ENCODE data around the gene STRN. TPM values are rescaled to one million over a fixed set of nuclear protein-coding genes. Genes with fewer than 3 reads are reported as not detected.

Gene STRN
- total and polyA plus RNA-seq, 7 experiments from 2014 or later = 12.4 to 35.0 (median 26.9) TPM

GRCh38 chr2:36861896-36862295, 104.4 kb downstream of the STRN start:
- H3K36me3 Mint-ChIP-seq = peaks cover 37 to 77% (median 59%) of the 10 kb centered on the region in 5 donors
- no peaks in the 10 kb centered on the region for H3K9me3 ChIP-seq (ENCODE audit: control insufficient read depth in 2 of 3, low read length in 3 of 3)
- intact Hi-C loops (cut with micrococcal nuclease) = no loop called here
- no peak overlapping the region for H3K4me3 Mint-ChIP-seq
- H3K27me3 Mint-ChIP-seq = no peaks in the 10 kb centered on the region
- H3K27ac Mint-ChIP-seq = peak overlapping the region in 1 of 9 donors; percentile 34
- no peaks in the 10 kb centered on the region for H3K27me3 ChIP-seq (ENCODE audit: control insufficient read depth in 2 of 2, insufficient read depth in 2 of 2, low read length in 2 of 2)
- H3K27ac ChIP-seq (ENCODE audit: low read depth, low read length) = no peak overlapping the region
- H3K9me3 Mint-ChIP-seq = peaks cover 0 to 4% (median 0%) of the 10 kb centered on the region in 11 donors
- no peak overlapping the region for H3K4me3 ChIP-seq (ENCODE audit: low read length)
- H3K4me1 Mint-ChIP-seq = peaks cover 0 to 12% (median 0%) of the 10 kb centered on the region in 7 donors
- CTCF ChIA-PET = no interaction called here
- peaks cover 0 to 24% (median 0%) of the 10 kb centered on the region in 3 experiments for H3K36me3 ChIP-seq (ENCODE audit: control insufficient read depth in 2 of 3, insufficient read depth in 3 of 3, low read length in 3 of 3)
- POLR2A ChIA-PET = no interaction called here
- ATAC-seq (no peak), DNase-seq (no peak)
- no peaks in the 10 kb centered on the region for H3K4me1 ChIP-seq (ENCODE audit: control insufficient read depth in 2 of 2, insufficient read depth in 2 of 2, low read length in 2 of 2)

GRCh38 chr2:36859366-36859792, 107.0 kb downstream of the STRN start:
- H3K4me3 Mint-ChIP-seq = no peak overlapping the region
- Histone ChIP-seq H3K9me3 (ENCODE audit: control insufficient read depth in 2 of 3, low read length in 3 of 3) (no peaks in the 10 kb centered on the region), H3K36me3 (ENCODE audit: control insufficient read depth in 2 of 3, insufficient read depth in 3 of 3, low read length in 3 of 3) (peaks cover 0 to 22% (median 0%) of the 10 kb centered on the region in 3 experiments), H3K4me3 (ENCODE audit: low read length) (no peak overlapping the region), H3K4me1 (ENCODE audit: control insufficient read depth in 2 of 2, insufficient read depth in 2 of 2, low read length in 2 of 2) (no peaks in the 10 kb centered on the region), H3K27me3 (ENCODE audit: control insufficient read depth in 2 of 2, insufficient read depth in 2 of 2, low read length in 2 of 2) (no peaks in the 10 kb centered on the region), H3K27ac (ENCODE audit: low read depth, low read length) (no peak overlapping the region)
- H3K27ac Mint-ChIP-seq = peak overlapping the region in 6 of 9 donors; percentile 1 to 63 (median 18)
- peaks cover 0 to 4% (median 0%) of the 10 kb centered on the region in 11 donors for H3K9me3 Mint-ChIP-seq
- H3K36me3 Mint-ChIP-seq = peaks cover 30 to 62% (median 47%) of the 10 kb centered on the region in 5 donors
- intact Hi-C loops (cut with micrococcal nuclease) = no loop called here
- ATAC-seq (no peak), DNase-seq (no peak)
- ChIA-PET CTCF (interaction anchor here (0.6 kb wide), 1 partner anchor 678 kb away, joined by 3 read pairs; no protein-coding TSS in a partner anchor), POLR2A (no interaction called here)
- no peaks in the 10 kb centered on the region for H3K27me3 Mint-ChIP-seq
- peaks cover 0 to 12% (median 0%) of the 10 kb centered on the region in 7 donors for H3K4me1 Mint-ChIP-seq

- Histone ChIP-seq H3K27ac (ENCODE audit: low read depth, low read length) (no peak overlapping the region), H3K27me3 (ENCODE audit: control insufficient read depth in 2 of 2, insufficient read depth in 2 of 2, low read length in 2 of 2) (no peaks in the 10 kb centered on the region), H3K4me1 (ENCODE audit: control insufficient read depth in 2 of 2, insufficient read depth in 2 of 2, low read length in 2 of 2) (no peaks in the 10 kb centered on the region), H3K4me3 (ENCODE audit: low read length) (no peak overlapping the region), H3K9me3 (ENCODE audit: control insufficient read depth in 2 of 3, low read length in 3 of 3) (no peaks in the 10 kb centered on the region), H3K36me3 (ENCODE audit: control insufficient read depth in 2 of 3, insufficient read depth in 3 of 3, low read length in 3 of 3) (peaks cover 0 to 22% (median 0%) of the 10 kb centered on the region in 3 experiments)
- CTCF ChIA-PET = interaction anchor here (0.6 kb wide), 1 partner anchor 678 kb away, joined by 3 read pairs; no protein-coding TSS in a partner anchor
- POLR2A ChIA-PET = no interaction called here
- no peaks in the 10 kb centered on the region for H3K27me3 Mint-ChIP-seq
- H3K4me1 Mint-ChIP-seq = peaks cover 0 to 12% (median 0%) of the 10 kb centered on the region in 7 donors
- H3K27ac Mint-ChIP-seq = peak overlapping the region in 6 of 9 donors; percentile 1 to 31 (median 8)
- DNase-seq = no peak
- ATAC-seq = no peak
- H3K9me3 Mint-ChIP-seq = peaks cover 0 to 4% (median 0%) of the 10 kb centered on the region in 11 donors
- H3K36me3 Mint-ChIP-seq = peaks cover 33 to 62% (median 42%) of the 10 kb centered on the region in 5 donors
- intact Hi-C loops (cut with micrococcal nuclease) = no loop called here
- H3K4me3 Mint-ChIP-seq = no peak overlapping the region
Measured at GRCh38 chr2:36858551-36859365, 107.6 kb downstream of the STRN start.

- H3K4me1 Mint-ChIP-seq = peaks cover 0 to 12% (median 0%) of the 10 kb centered on the region in 7 donors
- H3K4me1 ChIP-seq (ENCODE audit: control insufficient read depth in 2 of 2, insufficient read depth in 2 of 2, low read length in 2 of 2) = no peaks in the 10 kb centered on the region
- H3K4me3 Mint-ChIP-seq = no peak overlapping the region
- no peak overlapping the region for H3K27ac ChIP-seq (ENCODE audit: low read depth, low read length)
- H3K4me3 ChIP-seq (ENCODE audit: low read length) = no peak overlapping the region
- DNase-seq (no peak), ATAC-seq (no peak)
- peaks cover 0 to 22% (median 0%) of the 10 kb centered on the region in 3 experiments for H3K36me3 ChIP-seq (ENCODE audit: control insufficient read depth in 2 of 3, insufficient read depth in 3 of 3, low read length in 3 of 3)
- ChIA-PET POLR2A (no interaction called here), CTCF (no interaction called here)
- no peaks in the 10 kb centered on the region for H3K27me3 ChIP-seq (ENCODE audit: control insufficient read depth in 2 of 2, insufficient read depth in 2 of 2, low read length in 2 of 2)
- H3K9me3 ChIP-seq (ENCODE audit: control insufficient read depth in 2 of 3, low read length in 3 of 3) = no peaks in the 10 kb centered on the region
- no peaks in the 10 kb centered on the region for H3K27me3 Mint-ChIP-seq
- peaks cover 25 to 58% (median 32%) of the 10 kb centered on the region in 5 donors for H3K36me3 Mint-ChIP-seq
- intact Hi-C loops (cut with micrococcal nuclease) = no loop called here
- H3K27ac Mint-ChIP-seq = peak overlapping the region in 1 of 9 donors; percentile 26
- H3K9me3 Mint-ChIP-seq = peaks cover 0 to 4% (median 0%) of the 10 kb centered on the region in 11 donors
Measured at GRCh38 chr2:36857713-36858112, 108.6 kb downstream of the STRN start.

GRCh38 chr2:36855429-36855828, 110.9 kb downstream of the STRN start:
- POLR2A ChIA-PET = no interaction called here
- Mint-ChIP-seq H3K36me3 (peaks cover 18 to 60% (median 30%) of the 10 kb centered on the region in 5 donors), H3K27ac (no peak overlapping the region)

GRCh38 chr2:36854241-36854640, 112.1 kb downstream of the STRN start:
- Histone ChIP-seq H3K4me3 (ENCODE audit: low read length) (no peak overlapping the region), H3K4me1 (ENCODE audit: control insufficient read depth in 2 of 2, insufficient read depth in 2 of 2, low read length in 2 of 2) (no peaks in the 10 kb centered on the region), H3K27me3 (ENCODE audit: control insufficient read depth in 2 of 2, insufficient read depth in 2 of 2, low read length in 2 of 2) (no peaks in the 10 kb centered on the region), H3K27ac (ENCODE audit: low read depth, low read length) (no peak overlapping the region), H3K36me3 (ENCODE audit: control insufficient read depth in 2 of 3, insufficient read depth in 3 of 3, low read length in 3 of 3) (peaks cover 0 to 34% (median 6%) of the 10 kb centered on the region in 3 experiments), H3K9me3 (ENCODE audit: control insufficient read depth in 2 of 3, low read length in 3 of 3) (no peaks in the 10 kb centered on the region)
- intact Hi-C loops (cut with micrococcal nuclease) = no loop called here
- CTCF ChIA-PET = interaction anchor here (0.5 kb wide), 1 partner anchor 80 kb away, joined by 3 read pairs; no protein-coding TSS in a partner anchor
- Mint-ChIP-seq H3K4me3 (no peak overlapping the region), H3K9me3 (no peaks in the 10 kb centered on the region), H3K27me3 (no peaks in the 10 kb centered on the region), H3K27ac (peak overlapping the region in 1 of 9 donors; percentile 2), H3K4me1 (peaks cover 0 to 11% (median 0%) of the 10 kb centered on the region in 7 donors), H3K36me3 (peaks cover 16 to 60% (median 32%) of the 10 kb centered on the region in 5 donors)
- DNase-seq (no peak), ATAC-seq (no peak)
- POLR2A ChIA-PET = no interaction called here

More at GRCh38 chr2:36855429-36855828, 110.9 kb downstream of the STRN start:
- H3K27ac ChIP-seq (ENCODE audit: low read depth, low read length) = no peak overlapping the region
- Mint-ChIP-seq H3K4me1 (peaks cover 0 to 12% (median 0%) of the 10 kb centered on the region in 7 donors), H3K4me3 (no peak overlapping the region), H3K27me3 (no peaks in the 10 kb centered on the region), H3K9me3 (no peaks in the 10 kb centered on the region)
- no peak for ATAC-seq
- peaks cover 0 to 35% (median 0%) of the 10 kb centered on the region in 3 experiments for H3K36me3 ChIP-seq (ENCODE audit: control insufficient read depth in 2 of 3, insufficient read depth in 3 of 3, low read length in 3 of 3)
- no peaks in the 10 kb centered on the region for H3K27me3 ChIP-seq (ENCODE audit: control insufficient read depth in 2 of 2, insufficient read depth in 2 of 2, low read length in 2 of 2)
- H3K4me1 ChIP-seq (ENCODE audit: control insufficient read depth in 2 of 2, insufficient read depth in 2 of 2, low read length in 2 of 2) = no peaks in the 10 kb centered on the region
- intact Hi-C loops (cut with micrococcal nuclease) = no loop called here
- no peaks in the 10 kb centered on the region for H3K9me3 ChIP-seq (ENCODE audit: control insufficient read depth in 2 of 3, low read length in 3 of 3)
- no peak for DNase-seq
- no peak overlapping the region for H3K4me3 ChIP-seq (ENCODE audit: low read length)
- CTCF ChIA-PET = interaction anchor here (0.6 to 1.0 kb wide), 2 partner anchors 49 to 61 kb away, joined by 5 to 8 read pairs; no protein-coding TSS in a partner anchor

Data from naive thymus-derived CD4-positive, alpha-beta T cell (primary cell).